ENCODE measurements around the gene ARSI. TPM values are rescaled to one million over a fixed set of nuclear protein-coding genes. Genes with fewer than 3 reads are reported as not detected.

ARSI gene
- total RNA-seq, 4 donors from 2014 or later, result 1.6 to 4.5 (median 2.6) TPM

GRCh38 chr5:150247726-150248125 lies 55.0 kb downstream of the ARSI start:
- no peak overlapping the region for H3K4me3 ChIP-seq (ENCODE audit: low read depth, poor library complexity, severe bottlenecking)
- no peak for DNase-seq (ENCODE audit: low spot score in 2 of 2)
- WGBS, 2 donors, result 90 to 98% methylated on average over 9 of the region's 9 CpGs
- intact Hi-C loops (cut with DNase I; ENCODE audit: low total_unique reads), result no loop called here
- TF ChIP-seq POLR2A (IDR thresholded peaks at IDR 0.05) (no peak), CTCF (IDR thresholded peaks at IDR 0.05) (no peak)

GRCh38 chr5:150246835-150247234 lies 55.9 kb downstream of the ARSI start:
- DNase-seq (ENCODE audit: low spot score in 2 of 2), result no peak
- TF ChIP-seq POLR2A (IDR thresholded peaks at IDR 0.05) (no peak), CTCF (IDR thresholded peaks at IDR 0.05) (no peak)
- no peak overlapping the region for H3K4me3 ChIP-seq (ENCODE audit: low read depth, poor library complexity, severe bottlenecking)
- intact Hi-C loops (cut with DNase I; ENCODE audit: low total_unique reads), result no loop called here
- 86 to 90% methylated on average over 4 to 5 of the region's 5 CpGs for WGBS, 2 donors

GRCh38 chr5:150246429-150246828 lies 56.3 kb downstream of the ARSI start:
- 92% methylated on average over 5 of the region's 5 CpGs for WGBS, 2 donors
- DNase-seq (ENCODE audit: low spot score in 2 of 2), result no peak
- intact Hi-C loops (cut with DNase I; ENCODE audit: low total_unique reads), result no loop called here
- no peak overlapping the region for H3K4me3 ChIP-seq (ENCODE audit: low read depth, poor library complexity, severe bottlenecking)
- TF ChIP-seq POLR2A (IDR thresholded peaks at IDR 0.05), result no peak

Other genes starting within 250 kb of the ARSI start
- gene CSF1R, start 216.4 kb downstream of the ARSI start, total RNA-seq, result 10 to 100 TPM; 17.9 to 27.3 (median 23.9) TPM
- 10 to 100 TPM; 33.9 to 88.7 (median 41.7) TPM for gene PDGFRB, start 147.1 kb downstream of the ARSI start, total RNA-seq
- gene CDX1, start 136.1 kb downstream of the ARSI start, total RNA-seq, result not detected
- gene SLC6A7, start 112.8 kb downstream of the ARSI start, total RNA-seq, result under 1 TPM in 1 of 4 donors, not detected in 3; 0.88 TPM
- under 1 TPM in 1 of 4 donors, not detected in 3; 0.23 TPM for gene CAMK2A, start 13.1 kb downstream of the ARSI start, total RNA-seq
- gene TCOF1, start 54.8 kb upstream of the ARSI start, total RNA-seq, result 10 to 100 TPM; 30.6 to 35.0 (median 32.2) TPM
- 100 to 1,000 TPM; 500 to 762 (median 613) TPM for gene CD74, start 110.0 kb upstream of the ARSI start, total RNA-seq
- 1,000 to 10,000 TPM; 2,497 to 4,490 (median 3,854) TPM for gene RPS14, start 146.8 kb upstream of the ARSI start, total RNA-seq
- gene NDST1, start 205.2 kb upstream of the ARSI start, total RNA-seq, result 100 to 1,000 TPM in 3 of 4 donors, 10 to 100 TPM in 1; 62.9 to 127 (median 115) TPM

All from lower leg skin (tissue), 4 donors.